Measurements from ENCODE around the gene IVL.

IVL gene

GRCh38 chr1:152888126-152888525, 20.2 kb upstream of the IVL start:
- no peak for TF ChIP-seq SUZ12 (IDR thresholded peaks at IDR 0.05; ENCODE audit: extremely low read depth, insufficient read depth, insufficient read length)
- TF ChIP-seq YY1 (IDR thresholded peaks at IDR 0.05; ENCODE audit: insufficient read depth, insufficient read length), result no peak
- TF ChIP-seq ZNF274 (IDR thresholded peaks at IDR 0.05; ENCODE audit: low read depth, low read length), result no peak
- no peak for DNase-seq (ENCODE audit: low read depth, low spot score)
- Histone ChIP-seq H3K9ac (ENCODE audit: insufficient read length, low read depth) (no peak overlapping the region), H3K4me1 (ENCODE audit: insufficient read depth, insufficient read length) (no peaks in the 10 kb centered on the region), H3K27me3 (ENCODE audit: insufficient read depth, insufficient read length) (no peaks in the 10 kb centered on the region), H3K4me3 (ENCODE audit: insufficient read length, low read depth) (no peak overlapping the region), H3K36me3 (ENCODE audit: insufficient read depth, insufficient read length, low read length) (no peaks in the 10 kb centered on the region), H3K9me3 (ENCODE audit: insufficient read depth, low read length) (no peaks in the 10 kb centered on the region)

- H3K4me3 ChIP-seq (ENCODE audit: insufficient read length, low read depth), result no peak overlapping the region
- no peak overlapping the region for H3K9ac ChIP-seq (ENCODE audit: insufficient read length, low read depth)
- TF ChIP-seq YY1 (IDR thresholded peaks at IDR 0.05; ENCODE audit: insufficient read depth, insufficient read length) (no peak), ZNF274 (IDR thresholded peaks at IDR 0.05; ENCODE audit: low read depth, low read length) (no peak), SUZ12 (IDR thresholded peaks at IDR 0.05; ENCODE audit: extremely low read depth, insufficient read depth, insufficient read length) (no peak)
- H3K9me3 ChIP-seq (ENCODE audit: insufficient read depth, low read length), result no peaks in the 10 kb centered on the region
- no peaks in the 10 kb centered on the region for H3K4me1 ChIP-seq (ENCODE audit: insufficient read depth, insufficient read length)
- no peaks in the 10 kb centered on the region for H3K27me3 ChIP-seq (ENCODE audit: insufficient read depth, insufficient read length)
- no peaks in the 10 kb centered on the region for H3K36me3 ChIP-seq (ENCODE audit: insufficient read depth, insufficient read length, low read length)
- no peak for DNase-seq (ENCODE audit: low read depth, low spot score)
These were observed 9.3 kb upstream of the IVL start for GRCh38 chr1:152899027-152899426.

- Histone ChIP-seq H3K4me1 (ENCODE audit: insufficient read depth, insufficient read length) (no peaks in the 10 kb centered on the region), H3K27me3 (ENCODE audit: insufficient read depth, insufficient read length) (no peaks in the 10 kb centered on the region), H3K9me3 (ENCODE audit: insufficient read depth, low read length) (no peaks in the 10 kb centered on the region), H3K9ac (ENCODE audit: insufficient read length, low read depth) (no peak overlapping the region), H3K4me3 (ENCODE audit: insufficient read length, low read depth) (no peak overlapping the region), H3K36me3 (ENCODE audit: insufficient read depth, insufficient read length, low read length) (no peaks in the 10 kb centered on the region)
- no peak for DNase-seq (ENCODE audit: low read depth, low spot score)
- no peak for TF ChIP-seq ZNF274 (IDR thresholded peaks at IDR 0.05; ENCODE audit: low read depth, low read length)
- no peak for TF ChIP-seq SUZ12 (IDR thresholded peaks at IDR 0.05; ENCODE audit: extremely low read depth, insufficient read depth, insufficient read length)
- no peak for TF ChIP-seq YY1 (IDR thresholded peaks at IDR 0.05; ENCODE audit: insufficient read depth, insufficient read length)
These were observed 8.5 kb upstream of the IVL start for GRCh38 chr1:152899883-152900282.

- Histone ChIP-seq H3K36me3 (ENCODE audit: insufficient read depth, insufficient read length, low read length) (no peaks in the 10 kb centered on the region), H3K9ac (ENCODE audit: insufficient read length, low read depth) (no peak overlapping the region), H3K9me3 (ENCODE audit: insufficient read depth, low read length) (no peaks in the 10 kb centered on the region), H3K27me3 (ENCODE audit: insufficient read depth, insufficient read length) (no peaks in the 10 kb centered on the region), H3K4me3 (ENCODE audit: insufficient read length, low read depth) (no peak overlapping the region), H3K4me1 (ENCODE audit: insufficient read depth, insufficient read length) (no peaks in the 10 kb centered on the region)
- TF ChIP-seq YY1 (IDR thresholded peaks at IDR 0.05; ENCODE audit: insufficient read depth, insufficient read length), result no peak
- no peak for TF ChIP-seq SUZ12 (IDR thresholded peaks at IDR 0.05; ENCODE audit: extremely low read depth, insufficient read depth, insufficient read length)
- TF ChIP-seq ZNF274 (IDR thresholded peaks at IDR 0.05; ENCODE audit: low read depth, low read length), result no peak
- DNase-seq (ENCODE audit: low read depth, low spot score), result no peak
These were observed 6.7 kb upstream of the IVL start for GRCh38 chr1:152901631-152902030.

DNA sequence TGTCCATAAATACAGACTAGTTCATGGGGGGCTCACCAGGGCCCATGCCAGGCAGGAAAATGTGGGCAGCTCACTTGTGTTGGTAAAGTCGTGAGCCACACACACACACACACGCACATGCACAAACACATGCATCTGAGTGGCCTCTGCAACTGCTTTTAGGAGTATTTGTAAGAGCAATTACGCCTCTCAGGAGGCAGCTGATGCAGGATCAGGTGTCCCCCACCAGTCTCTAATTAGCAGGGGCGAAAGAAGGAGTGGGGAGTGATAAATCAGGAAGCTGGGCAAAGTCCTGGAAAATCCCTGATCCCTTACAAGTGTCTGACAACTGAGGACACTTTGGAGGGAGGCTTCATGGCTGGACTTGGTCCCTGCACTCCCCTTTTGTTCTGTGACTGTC, 5.7 kb upstream of the IVL start:
- H3K4me3 ChIP-seq (ENCODE audit: insufficient read length, low read depth), result no peak overlapping the region
- DNase-seq (ENCODE audit: low read depth, low spot score), result no peak
- H3K4me1 ChIP-seq (ENCODE audit: insufficient read depth, insufficient read length), result no peaks in the 10 kb centered on the region
- H3K36me3 ChIP-seq (ENCODE audit: insufficient read depth, insufficient read length, low read length), result no peaks in the 10 kb centered on the region
- H3K27me3 ChIP-seq (ENCODE audit: insufficient read depth, insufficient read length), result no peaks in the 10 kb centered on the region
- no peak overlapping the region for H3K9ac ChIP-seq (ENCODE audit: insufficient read length, low read depth)
- no peak for TF ChIP-seq YY1 (IDR thresholded peaks at IDR 0.05; ENCODE audit: insufficient read depth, insufficient read length)
- no peak for TF ChIP-seq SUZ12 (IDR thresholded peaks at IDR 0.05; ENCODE audit: extremely low read depth, insufficient read depth, insufficient read length)
- TF ChIP-seq ZNF274 (IDR thresholded peaks at IDR 0.05; ENCODE audit: low read depth, low read length), result no peak
- no peaks in the 10 kb centered on the region for H3K9me3 ChIP-seq (ENCODE audit: insufficient read depth, low read length)

DNA sequence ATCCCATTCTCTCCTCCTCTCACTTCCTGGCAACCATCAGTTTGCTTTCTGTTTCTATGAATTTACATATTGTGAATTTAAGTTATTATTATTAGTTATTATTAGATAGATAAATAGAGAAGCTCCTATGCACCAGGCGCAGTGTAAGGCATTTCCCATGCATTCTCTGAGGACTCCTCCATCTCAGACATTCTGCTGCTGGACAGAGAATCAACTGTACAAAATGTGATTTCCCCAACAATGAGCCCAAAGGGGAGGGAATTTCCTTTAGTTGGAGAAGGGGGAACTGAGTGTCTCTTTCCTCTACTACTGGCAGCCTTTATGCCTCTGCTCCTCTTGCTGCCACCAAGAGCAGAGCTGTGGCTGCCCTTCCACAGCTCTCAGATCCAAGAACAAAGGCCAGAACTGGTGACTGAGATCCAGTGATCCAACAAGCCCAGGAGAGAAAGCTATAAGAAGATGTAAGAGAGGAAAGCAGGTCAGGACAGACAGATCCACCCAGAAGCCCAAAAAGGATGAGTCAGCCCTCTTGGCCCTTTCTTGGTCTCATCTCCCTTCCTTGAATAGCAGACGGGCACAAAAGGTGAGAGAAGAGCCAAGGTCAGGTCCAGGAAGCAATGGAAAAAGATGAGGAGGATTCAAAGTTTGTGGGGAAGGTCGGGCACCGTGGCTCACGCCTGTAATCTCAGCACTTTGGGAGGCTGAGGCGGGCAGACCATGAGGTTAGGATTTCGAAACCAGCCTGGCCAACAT, 3.5 kb upstream of the IVL start:
- Histone ChIP-seq H3K9me3 (ENCODE audit: insufficient read depth, low read length) (no peaks in the 10 kb centered on the region), H3K9ac (ENCODE audit: insufficient read length, low read depth) (no peak overlapping the region)
- no peak for DNase-seq (ENCODE audit: low read depth, low spot score)

DNA sequence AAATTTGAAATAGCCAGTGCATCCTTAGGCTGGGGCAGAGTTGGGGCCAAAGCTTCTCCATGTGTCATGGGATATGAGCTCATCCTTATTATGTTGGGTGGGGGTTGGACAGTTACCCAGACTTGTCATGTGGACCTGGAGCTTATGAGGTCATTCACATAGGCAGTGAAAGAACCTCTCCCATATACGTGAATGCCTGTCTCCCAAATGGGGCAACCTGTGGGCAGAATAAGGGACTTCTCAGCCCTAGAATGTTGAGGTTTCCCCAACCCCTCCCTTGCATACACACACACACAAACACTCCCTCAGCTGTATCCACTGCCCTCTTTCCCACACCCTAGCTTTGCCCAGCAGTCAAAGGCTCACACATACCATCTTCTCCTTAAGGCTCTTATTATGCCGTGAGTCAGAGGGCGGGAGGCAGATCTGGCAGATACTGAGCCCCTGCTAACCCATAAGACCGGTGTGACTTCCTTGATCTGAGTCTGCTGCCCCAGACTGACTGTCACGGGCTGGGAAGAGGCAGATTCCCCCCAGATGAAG, 2.3 kb upstream of the IVL start:
- Histone ChIP-seq H3K4me3 (ENCODE audit: insufficient read length, low read depth) (no peak overlapping the region), H3K9ac (ENCODE audit: insufficient read length, low read depth) (no peak overlapping the region), H3K9me3 (ENCODE audit: insufficient read depth, low read length) (0 out of 2 replicates have a peak, but pooled peaks cover 5% of the 10 kb centered on the region), H3K36me3 (ENCODE audit: insufficient read depth, insufficient read length, low read length) (no peaks in the 10 kb centered on the region), H3K4me1 (ENCODE audit: insufficient read depth, insufficient read length) (no peaks in the 10 kb centered on the region), H3K27me3 (ENCODE audit: insufficient read depth, insufficient read length) (peaks cover 17% of the 10 kb centered on the region)
- DNase-seq (ENCODE audit: low read depth, low spot score), result no peak
- TF ChIP-seq ZNF274 (IDR thresholded peaks at IDR 0.05; ENCODE audit: low read depth, low read length) (no peak), SUZ12 (IDR thresholded peaks at IDR 0.05; ENCODE audit: extremely low read depth, insufficient read depth, insufficient read length) (no peak), YY1 (IDR thresholded peaks at IDR 0.05; ENCODE audit: insufficient read depth, insufficient read length) (no peak)

More for the DNA sequence above, 3.5 kb upstream of the IVL start:
- H3K27me3 ChIP-seq (ENCODE audit: insufficient read depth, insufficient read length), result peaks cover 5% of the 10 kb centered on the region
- TF ChIP-seq ZNF274 (IDR thresholded peaks at IDR 0.05; ENCODE audit: low read depth, low read length), result no peak
- no peak for TF ChIP-seq SUZ12 (IDR thresholded peaks at IDR 0.05; ENCODE audit: extremely low read depth, insufficient read depth, insufficient read length)
- TF ChIP-seq YY1 (IDR thresholded peaks at IDR 0.05; ENCODE audit: insufficient read depth, insufficient read length), result no peak
- H3K4me1 ChIP-seq (ENCODE audit: insufficient read depth, insufficient read length), result no peaks in the 10 kb centered on the region
- no peak overlapping the region for H3K4me3 ChIP-seq (ENCODE audit: insufficient read length, low read depth)
- H3K36me3 ChIP-seq (ENCODE audit: insufficient read depth, insufficient read length, low read length), result no peaks in the 10 kb centered on the region
